Activated CD8-positive, alpha-beta memory T cell treated with anti-CD3 and anti-CD28 coated beads for 4 hours (primary cell): ENCODE results near the gene TRERF1.
A peak's percentile ranks its signal among the peaks of the same experiment; 100 is the strongest.
"Not testable (repeated sequence)": the region's sequence is repeated elsewhere in the genome, so short reads cannot be mapped to it uniquely, and the experiment has no call there.

Source experiments
- DNase-seq, 2 donors: peaks; one replicate each; pipeline ENCODE4 v3.0.0-alpha.2; 2020; ENCODE audit warnings: low read depth in 2 of 2

The TRERF1 gene

GRCh38 chr6:42449917-42450476 is 1.7 kb downstream of the TRERF1 start:
- no peak for DNase-seq

GRCh38 chr6:42448927-42449659 is 2.6 kb downstream of the TRERF1 start:
- DNase-seq, result no peak

DNA sequence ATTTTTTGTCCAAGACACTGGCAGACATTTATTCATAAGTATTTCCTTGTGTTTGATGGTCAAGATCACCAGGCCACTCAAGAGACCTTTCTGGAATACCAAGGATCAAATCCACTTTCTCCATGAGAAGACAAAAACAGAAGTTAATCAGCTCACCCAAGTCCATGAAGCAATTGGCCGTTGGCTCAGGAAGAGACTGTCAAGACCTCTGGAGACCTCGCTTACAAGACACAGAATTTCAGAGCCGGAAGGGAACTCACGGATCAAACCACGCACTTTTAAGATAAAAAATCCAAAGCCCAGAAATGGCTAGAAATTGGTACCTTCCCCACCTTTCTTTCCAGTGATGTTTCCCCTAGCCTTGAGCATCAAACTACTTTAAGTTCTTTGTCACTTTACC is 3.3 kb downstream of the TRERF1 start:
- no peak for DNase-seq

- no peak for DNase-seq
Observed at GRCh38 chr6:42446996-42447395, 4.7 kb downstream of the TRERF1 start.

DNA sequence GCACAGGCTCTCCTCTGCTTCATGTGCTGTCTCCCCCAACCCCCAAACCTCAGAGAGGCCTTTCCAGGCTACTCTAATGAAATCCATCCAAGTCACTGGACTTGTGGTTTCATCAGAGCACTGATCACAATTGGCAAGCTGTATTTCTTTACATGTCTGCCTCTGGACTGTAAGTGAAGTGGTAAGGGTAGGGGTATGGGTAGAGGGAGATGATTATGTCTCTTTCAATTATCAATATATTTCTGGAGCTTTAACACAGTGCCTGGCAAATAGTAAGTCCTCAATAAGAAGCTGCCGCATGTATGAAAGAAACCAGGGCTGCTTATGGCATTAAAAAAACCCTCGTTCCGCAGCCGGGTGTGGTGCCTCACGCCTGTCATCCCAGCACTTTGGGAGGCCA is 5.4 kb downstream of the TRERF1 start:
- DNase-seq, result no peak

DNA sequence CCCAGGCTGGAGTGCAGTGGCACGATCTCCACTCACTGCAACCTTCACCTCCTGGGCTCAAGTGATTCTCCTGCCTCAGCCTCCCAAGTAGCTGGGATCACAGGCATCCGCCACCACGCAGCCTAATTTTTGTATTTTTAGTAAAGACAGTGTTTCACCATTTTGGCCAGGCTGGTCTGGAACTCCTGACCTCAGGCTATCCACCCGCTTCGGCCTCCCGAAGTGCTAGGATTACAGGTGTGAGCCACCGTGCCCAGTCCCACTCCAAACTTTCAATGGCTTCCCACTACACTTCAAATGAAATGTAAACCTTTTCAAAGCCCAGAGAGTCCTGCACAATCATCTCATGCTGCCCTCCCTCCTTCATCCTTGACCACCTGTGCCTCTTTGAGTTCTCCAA is 5.8 kb downstream of the TRERF1 start:
- not testable (repeated sequence) for DNase-seq

DNA sequence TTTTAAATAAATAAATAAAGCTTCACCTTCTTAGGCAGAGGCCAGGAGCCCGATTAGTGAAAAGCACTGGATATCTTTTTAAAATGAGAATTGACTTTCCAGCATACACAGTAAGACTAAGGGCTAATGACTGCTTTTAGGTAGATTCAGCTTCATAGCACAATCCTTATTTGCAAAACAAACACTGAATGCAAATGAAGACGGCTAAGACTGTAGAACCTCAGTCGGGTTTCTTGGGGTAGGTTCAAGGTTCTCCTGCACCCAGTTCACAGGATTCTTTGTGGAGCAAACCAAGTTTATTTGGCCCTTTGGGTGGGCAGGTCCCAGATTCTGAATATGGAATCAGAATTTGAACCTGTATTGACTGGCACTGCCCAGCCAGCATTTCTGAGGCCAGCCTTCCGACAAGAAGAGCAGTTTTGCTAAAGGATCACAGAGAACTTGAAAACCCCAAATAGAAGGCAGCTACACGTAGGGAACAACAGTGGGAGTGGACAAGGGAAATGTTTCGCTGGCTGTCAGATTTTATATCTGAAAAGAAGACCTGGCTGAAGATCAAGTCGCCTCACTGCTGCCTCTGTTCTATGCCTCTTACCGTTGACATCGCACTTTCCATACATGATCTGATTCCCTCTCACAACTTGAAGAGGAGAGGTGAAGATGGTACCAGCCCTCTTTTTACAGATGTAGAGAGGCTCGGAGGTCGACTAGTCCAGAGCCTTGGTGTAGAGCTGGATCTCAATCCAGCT is 8.2 kb downstream of the TRERF1 start:
- no peak for DNase-seq

DNA sequence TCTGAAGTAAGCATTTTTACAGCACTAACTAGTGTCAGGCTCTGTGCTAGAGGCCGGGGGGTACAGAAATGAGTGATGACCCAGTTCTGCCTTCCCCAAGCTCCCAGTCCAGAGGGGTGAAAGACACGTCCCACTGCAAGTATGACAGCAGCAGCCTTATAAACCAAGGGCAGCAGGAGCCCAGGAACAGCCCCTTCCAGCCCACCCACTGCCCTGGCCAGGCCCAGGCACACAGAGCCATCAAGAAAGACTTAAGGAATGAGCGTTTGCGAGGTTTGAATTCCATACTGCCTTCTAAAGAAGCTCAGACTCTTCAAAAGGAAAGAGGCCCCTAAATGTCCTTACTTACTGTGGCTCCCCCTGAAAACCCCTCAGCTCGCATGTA is 10.0 kb downstream of the TRERF1 start:
- DNase-seq, result no peak

GRCh38 chr6:42440778-42441696 is 10.7 kb downstream of the TRERF1 start:
- no peak for DNase-seq

DNA sequence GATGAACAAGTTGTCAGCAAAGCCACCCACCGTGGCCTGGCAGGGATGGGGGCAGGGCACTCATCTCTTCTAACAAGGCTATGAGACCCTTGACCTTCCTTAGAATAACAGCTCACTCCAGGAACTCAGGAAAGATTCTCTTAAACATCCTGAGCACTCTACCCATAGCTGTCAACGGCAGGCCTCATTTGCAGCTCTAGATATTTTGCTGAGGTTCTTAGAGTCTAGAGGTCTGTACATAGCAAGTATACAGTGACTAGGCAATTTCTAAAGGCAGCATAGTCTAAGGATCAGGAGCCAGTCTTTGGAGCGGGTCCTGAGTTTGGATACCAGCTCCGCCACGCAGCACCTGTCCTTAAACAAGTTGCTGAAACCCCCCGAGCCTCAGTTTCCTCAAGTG is 11.7 kb downstream of the TRERF1 start:
- no peak for DNase-seq

DNA sequence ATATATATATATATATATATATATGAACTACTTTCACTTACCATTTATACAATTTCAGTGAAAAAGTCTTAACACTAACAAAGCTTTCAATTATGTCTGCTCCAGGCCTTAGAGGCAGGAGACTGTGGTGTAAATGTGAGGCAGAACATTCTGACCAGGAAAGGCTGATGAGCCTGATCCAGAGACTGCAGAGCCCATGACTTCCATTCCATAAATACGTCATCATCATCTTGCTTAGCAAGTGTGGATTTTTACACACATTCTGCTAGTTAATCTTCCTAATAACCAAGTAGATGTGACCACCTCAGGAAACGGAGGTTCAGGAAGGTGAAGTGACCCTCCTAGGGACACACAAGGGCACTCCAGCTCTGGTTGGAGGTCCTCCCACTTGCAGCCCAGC is 14.9 kb downstream of the TRERF1 start:
- DNase-seq, result no peak

DNA sequence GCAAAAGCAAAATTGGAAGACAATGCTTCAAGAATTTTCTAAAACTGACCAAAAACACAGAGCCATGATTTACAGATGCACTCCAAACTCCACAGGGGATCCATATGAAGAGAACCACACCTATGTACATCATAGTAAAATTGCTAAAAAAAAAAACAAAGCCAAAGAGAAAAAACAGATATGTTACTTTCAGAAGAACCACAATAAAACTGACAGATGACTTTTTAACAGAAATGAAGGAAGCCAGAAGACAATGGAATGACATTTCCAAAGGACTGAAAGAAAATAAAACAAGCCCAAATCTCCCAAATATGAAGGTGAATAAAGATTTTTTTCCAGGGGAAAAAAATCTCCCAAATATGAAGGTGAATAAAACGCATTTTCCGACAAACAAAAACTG is 17.5 kb downstream of the TRERF1 start:
- DNase-seq, result no peak

- DNase-seq, result no peak
Observed at GRCh38 chr6:42433409-42433808, 18.3 kb downstream of the TRERF1 start.

GRCh38 chr6:42431877-42432276 is 19.8 kb downstream of the TRERF1 start:
- DNase-seq, result no peak

DNA sequence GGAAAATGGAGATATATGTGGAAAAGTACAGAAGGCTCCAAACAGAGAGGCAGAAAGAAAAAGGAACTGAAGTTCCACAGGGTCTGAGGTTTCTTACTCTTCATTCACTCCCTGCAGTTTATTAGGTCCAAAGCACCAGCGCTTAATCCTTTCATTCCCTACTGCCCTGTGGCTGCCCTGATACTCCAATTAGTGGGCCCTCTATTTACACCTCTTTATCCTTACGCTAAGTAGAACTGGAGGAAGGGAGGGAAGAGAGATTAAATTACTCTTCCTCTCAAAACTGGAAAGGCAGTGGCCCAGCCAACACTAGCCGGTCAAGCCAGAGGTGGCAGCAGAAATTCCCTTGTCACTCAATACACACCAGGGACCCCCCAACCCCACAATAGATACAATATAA is 20.4 kb downstream of the TRERF1 start:
- DNase-seq, result no peak

GRCh38 chr6:42429836-42430235 is 21.9 kb downstream of the TRERF1 start:
- no peak for DNase-seq

DNA sequence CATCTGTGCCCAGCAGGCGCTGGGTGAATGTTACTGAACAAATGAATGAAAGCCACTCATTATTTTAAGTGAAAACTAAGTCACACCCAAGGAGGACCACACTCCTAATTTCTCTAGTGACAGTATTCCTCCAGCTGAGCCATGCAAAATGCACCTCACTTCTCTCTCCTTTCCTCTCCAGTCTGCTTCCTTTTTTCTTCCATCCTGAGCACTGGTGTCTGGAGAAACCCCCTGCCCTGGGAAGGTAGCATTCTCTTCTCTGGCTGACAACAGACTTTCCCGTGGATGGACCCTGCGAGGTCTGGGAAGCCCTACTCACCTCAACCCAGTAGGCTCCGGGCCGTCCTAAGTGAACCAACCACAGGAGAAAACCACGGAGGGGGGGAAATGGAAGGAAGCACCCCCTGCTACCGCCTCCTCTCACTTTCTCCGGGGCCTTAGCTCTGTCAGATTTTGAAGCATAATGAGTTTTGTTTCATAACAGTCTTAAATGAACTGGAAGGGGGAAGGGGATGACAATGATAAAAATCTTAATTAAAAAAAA is 22.6 kb downstream of the TRERF1 start:
- DNase-seq, result no peak

DNA sequence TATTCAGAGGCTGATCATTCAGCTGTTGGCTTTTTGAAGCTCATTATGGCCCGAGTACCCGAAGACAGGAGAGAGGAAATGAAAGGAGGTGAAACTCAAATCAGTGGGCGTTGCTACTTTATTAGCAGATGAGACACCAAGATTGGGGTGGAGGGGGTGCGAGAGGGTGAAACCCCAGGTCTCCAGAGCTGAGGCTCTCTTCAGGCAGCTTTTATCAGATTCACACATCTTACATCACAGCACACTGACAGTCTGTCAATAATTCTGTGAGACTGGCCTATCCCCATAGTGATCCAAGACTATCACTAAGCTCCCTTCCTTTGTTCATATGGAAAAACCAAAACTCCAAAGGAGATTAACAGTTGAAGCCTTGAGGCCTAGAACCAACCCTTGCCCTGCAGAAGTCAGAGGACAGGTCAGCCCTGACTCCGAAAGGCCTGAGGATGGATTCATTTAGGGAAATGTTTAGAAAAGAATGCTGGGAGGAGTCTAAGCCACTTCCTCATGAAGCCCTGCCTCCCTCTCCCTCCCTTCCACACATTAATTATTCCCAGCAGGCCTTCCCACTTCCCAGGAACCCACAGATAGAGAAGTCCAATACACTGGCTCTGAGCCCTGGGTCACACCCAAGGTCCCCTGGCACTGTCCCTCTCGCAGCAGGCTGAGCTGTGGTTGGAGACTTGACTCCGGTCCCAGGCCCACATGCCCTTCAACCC is 23.2 kb downstream of the TRERF1 start:
- peak in 1 of 2 donors; percentile 61 for DNase-seq

DNA sequence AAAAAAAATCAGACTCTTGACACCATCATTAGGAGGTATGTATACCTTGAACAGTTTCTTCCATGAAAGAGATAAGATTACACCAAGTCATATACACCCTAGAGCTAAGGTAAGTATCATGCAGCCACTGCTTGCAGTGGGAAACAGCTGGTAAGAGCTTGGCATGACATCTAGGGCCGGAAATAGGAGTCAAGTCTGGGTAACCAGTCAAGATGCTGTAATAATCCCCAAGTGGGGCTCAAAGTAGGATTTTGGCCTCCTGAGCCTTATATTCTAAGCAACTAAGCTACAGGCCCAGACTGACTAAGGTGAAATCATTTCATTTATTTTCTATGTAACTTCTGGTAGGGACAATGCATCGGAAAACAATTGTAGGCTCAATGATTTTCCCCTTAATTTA is 23.9 kb downstream of the TRERF1 start:
- DNase-seq, result no peak

GRCh38 chr6:42426191-42426590 is 25.5 kb downstream of the TRERF1 start:
- no peak for DNase-seq

DNA sequence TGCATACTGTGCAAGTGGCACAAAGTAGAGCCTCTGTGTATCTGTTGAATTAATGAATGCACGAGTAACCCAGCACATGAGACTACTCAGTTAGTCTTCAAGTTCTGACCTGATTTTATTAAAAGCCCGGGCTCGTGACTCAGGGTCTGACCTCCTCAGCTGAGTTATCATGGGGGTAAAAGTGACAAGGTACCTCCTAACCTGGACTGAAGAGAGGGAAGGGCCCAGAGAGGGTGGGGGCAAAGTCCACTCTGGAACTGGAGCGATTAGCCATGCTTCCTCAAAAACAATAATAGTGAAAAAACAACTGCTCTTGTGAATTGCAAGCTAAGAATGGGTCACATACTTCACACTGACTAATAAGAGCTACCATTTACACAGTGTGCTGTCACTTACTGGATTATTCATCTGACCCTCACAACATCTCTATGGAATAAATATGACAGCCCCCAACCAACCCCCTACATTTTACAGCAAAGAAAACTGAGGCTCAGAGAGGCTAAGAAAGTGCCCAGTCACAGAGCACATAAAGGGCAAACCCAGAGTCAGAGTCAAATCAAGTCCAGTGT is 26.7 kb downstream of the TRERF1 start:
- DNase-seq, result no peak
